Smooth muscle cell (in vitro differentiated cells): Measurements from ENCODE around the gene ADGB. TPM values are rescaled to one million over a fixed set of nuclear protein-coding genes. Genes with fewer than 3 reads are reported as not detected.

Experiments
- DNase-seq: peaks from one replicate; lab custom pipeline; 2025; ENCODE audit not compliant: unreplicated experiment; lab: John Stamatoyannopoulos, UW
- H2AFZ ChIP-seq: fragments of 200-600 bp; sonication (generic); 2 replicates; pipeline ENCODE4 v1.6.0; 2016; ENCODE audit warnings: antibody characterized with exemption, low read depth, mild to moderate bottlenecking
- H3F3A ChIP-seq: fragments of 200-600 bp; sonication (generic); 2 replicates; pipeline ENCODE4 v1.6.0; 2017; ENCODE audit warnings: antibody characterized with exemption, low read depth
- H3K27ac ChIP-seq: fragments of 200-600 bp; sonication (generic); 2 replicates; pipeline ENCODE4 v1.5.1; 2016; ENCODE audit warnings: low read depth, mild to moderate bottlenecking
- H3K27me3 ChIP-seq: fragments of 200-600 bp; sonication (generic); 2 replicates; pipeline ENCODE4 v1.6.1; 2016; ENCODE audit warnings: low read depth, mild to moderate bottlenecking
- H3K36me3 ChIP-seq: fragments of 200-600 bp; sonication (generic); 2 replicates; pipeline ENCODE4 v1.5.1; 2016; ENCODE audit warnings: low read depth
- H3K4me1 ChIP-seq: fragments of 200-600 bp; sonication (generic); 2 replicates; pipeline ENCODE4 v1.5.1; 2016; ENCODE audit warnings: low read depth
- H3K4me2 ChIP-seq: fragments of 200-600 bp; sonication (generic); 2 replicates; pipeline ENCODE4 v1.6.0; 2016; ENCODE audit warnings: mild to moderate bottlenecking
- H3K4me3 ChIP-seq: fragments of 200-600 bp; sonication (generic); 2 replicates; pipeline ENCODE4 v1.5.1; 2016; ENCODE audit warnings: mild to moderate bottlenecking
- H3K79me2 ChIP-seq: fragments of 200-600 bp; sonication (generic); 2 replicates; pipeline ENCODE4 v1.6.0; 2016; ENCODE audit warnings: low read depth, mild to moderate bottlenecking
- H3K9ac ChIP-seq: fragments of 200-600 bp; sonication (generic); 2 replicates; pipeline ENCODE4 v1.6.0; 2016; ENCODE audit warnings: low read depth
- H3K9me3 ChIP-seq: fragments of 200-600 bp; sonication (generic); replicated peaks from 2 replicates; pipeline ENCODE4 v1.5.1; 2016; ENCODE audit warnings: low read depth
- H4K20me1 ChIP-seq: fragments of 200-600 bp; sonication (generic); 2 replicates; pipeline ENCODE4 v1.6.0; 2016; ENCODE audit warnings: low read depth
- CTCF ChIP-seq: fragments of 200-600 bp; sonication (generic); IDR thresholded peaks from 2 replicates; pipeline ENCODE4 v1.5.1; 2017; ENCODE audit warnings: borderline replicate concordance, mild to moderate bottlenecking, antibody characterized with exemption; ENCODE audit not compliant: insufficient read depth, poor library complexity, severe bottlenecking
- WGBS: methylation state at CpG from one replicate; pipeline ENCODE4 v1.1.7; 2016; ENCODE audit warnings: low lambda C conversion rate; 5-methylcytosine and 5-hydroxymethylcytosine counted together
- polyA plus RNA-seq: library from polyadenylated mRNA; unstranded; fragments of >200 nt; fragmentation: Nextera tagmentation; extraction: Ambion mirVana; gene quantifications from 2 replicates; pipeline ENCODE4 v1.2.1, GENCODE V29; 2016
- total RNA-seq: library from RNA; depleted of rRNA; stranded (reverse); fragments of >200 nt; gene quantifications from 2 replicates; pipeline ENCODE4 v1.2.3, GENCODE V29; 2014

ADGB gene
- total and polyA plus RNA-seq, 2 experiments from 2014 or later: 1.1 to 3.1 TPM

- WGBS: 90% methylated on average over 2 of the region's 2 CpGs
- Histone ChIP-seq H4K20me1 (no peaks in the 10 kb centered on the region), H3K9me3 (no peaks in the 10 kb centered on the region), H3K27ac (no peak overlapping the region), H2AFZ (no peak overlapping the region), H3K4me2 (no peak overlapping the region), H3K79me2 (no peaks in the 10 kb centered on the region), H3F3A (no peaks in the 10 kb centered on the region), H3K4me3 (no peak overlapping the region), H3K36me3 (no peaks in the 10 kb centered on the region), H3K27me3 (no peaks in the 10 kb centered on the region), H3K4me1 (no peaks in the 10 kb centered on the region), H3K9ac (no peak overlapping the region)
- no peak for TF ChIP-seq CTCF
- no peak for DNase-seq
Measured at GRCh38 chr6:146593986-146594385, 4.8 kb upstream of the ADGB start.

GRCh38 chr6:146594495-146594894 is 4.3 kb upstream of the ADGB start:
- no peaks in the 10 kb centered on the region for H3K27me3 ChIP-seq
- H2AFZ ChIP-seq: no peak overlapping the region
- no peaks in the 10 kb centered on the region for H3K36me3 ChIP-seq
- H3K4me3 ChIP-seq: no peak overlapping the region
- H4K20me1 ChIP-seq: no peaks in the 10 kb centered on the region
- no peak for DNase-seq
- H3K4me1 ChIP-seq: peaks cover 3% of the 10 kb centered on the region
- no peaks in the 10 kb centered on the region for H3K9me3 ChIP-seq
- TF ChIP-seq CTCF: no peak
- no peak overlapping the region for H3K9ac ChIP-seq
- no peaks in the 10 kb centered on the region for H3F3A ChIP-seq
- no peak overlapping the region for H3K4me2 ChIP-seq
- WGBS: 88% methylated on average over 1 of the region's 1 CpG
- H3K79me2 ChIP-seq: no peaks in the 10 kb centered on the region
- H3K27ac ChIP-seq: no peak overlapping the region

DNA sequence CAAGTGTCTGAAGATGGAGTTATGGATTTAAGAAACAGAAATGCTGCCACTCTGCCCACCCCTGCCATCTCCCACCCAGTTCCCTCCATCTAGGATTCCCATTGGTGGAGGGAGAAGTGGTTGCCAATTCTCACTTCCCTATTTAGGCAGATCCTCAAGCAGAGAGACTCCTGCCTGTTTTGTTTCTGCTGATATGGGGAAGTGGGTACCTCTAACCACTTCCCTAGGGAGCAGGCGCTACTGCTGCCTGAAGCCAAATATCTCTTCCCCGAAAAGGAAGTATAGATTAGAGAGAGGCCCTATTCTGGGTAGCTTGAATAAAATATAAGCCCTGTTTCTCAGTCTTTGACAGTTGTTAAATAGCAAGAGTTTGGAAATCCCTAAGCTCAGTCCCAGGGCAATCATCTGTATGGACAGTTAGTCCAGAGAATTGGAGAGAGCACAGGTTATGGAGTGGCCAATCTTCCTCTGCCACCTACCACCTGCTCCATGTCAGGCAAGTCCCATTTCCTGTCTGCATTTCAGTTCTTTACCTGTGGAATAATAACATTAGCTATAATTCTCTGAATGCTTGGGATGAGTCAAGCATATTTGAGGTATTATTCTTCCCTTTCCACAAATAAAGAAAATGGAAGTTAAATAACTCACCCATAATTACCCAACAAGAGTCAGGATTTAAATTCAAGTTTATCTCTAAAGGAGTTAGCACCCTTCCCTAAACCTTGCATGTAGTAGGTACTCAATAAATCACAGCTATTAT is 2.6 kb upstream of the ADGB start:
- TF ChIP-seq CTCF: no peak
- WGBS: 42% methylated on average over 2 of the region's 2 CpGs
- no peak for DNase-seq

GRCh38 chr6:146601352-146601751 is 2.6 kb downstream of the ADGB start:
- no peaks in the 10 kb centered on the region for H4K20me1 ChIP-seq

More for the DNA sequence above, 2.6 kb upstream of the ADGB start:
- no peak overlapping the region for H3K4me3 ChIP-seq
- no peak overlapping the region for H3K4me2 ChIP-seq
- no peaks in the 10 kb centered on the region for H3K27me3 ChIP-seq
- no peaks in the 10 kb centered on the region for H3F3A ChIP-seq
- H3K36me3 ChIP-seq: no peaks in the 10 kb centered on the region
- H2AFZ ChIP-seq: no peak overlapping the region
- H3K9ac ChIP-seq: no peak overlapping the region
- H4K20me1 ChIP-seq: no peaks in the 10 kb centered on the region
- no peaks in the 10 kb centered on the region for H3K79me2 ChIP-seq
- no peak overlapping the region for H3K27ac ChIP-seq
- peaks cover 3% of the 10 kb centered on the region for H3K4me1 ChIP-seq
- no peaks in the 10 kb centered on the region for H3K9me3 ChIP-seq

More at GRCh38 chr6:146601352-146601751, 2.6 kb downstream of the ADGB start:
- Histone ChIP-seq H3K9ac (no peak overlapping the region), H3K27me3 (no peaks in the 10 kb centered on the region), H3K79me2 (no peaks in the 10 kb centered on the region), H3K27ac (no peak overlapping the region), H3K9me3 (no peaks in the 10 kb centered on the region), H3K4me3 (no peak overlapping the region), H3K4me1 (peaks cover 3% of the 10 kb centered on the region), H3K36me3 (no peaks in the 10 kb centered on the region), H2AFZ (no peak overlapping the region), H3K4me2 (no peak overlapping the region), H3F3A (no peaks in the 10 kb centered on the region)
- WGBS: 65% methylated on average over 4 of the region's 4 CpGs
- TF ChIP-seq CTCF: no peak
- no peak for DNase-seq
